ENCODE results near the gene THADA.
A peak's percentile ranks its signal among the peaks of the same experiment; 100 is the strongest.

Gene THADA

DNA sequence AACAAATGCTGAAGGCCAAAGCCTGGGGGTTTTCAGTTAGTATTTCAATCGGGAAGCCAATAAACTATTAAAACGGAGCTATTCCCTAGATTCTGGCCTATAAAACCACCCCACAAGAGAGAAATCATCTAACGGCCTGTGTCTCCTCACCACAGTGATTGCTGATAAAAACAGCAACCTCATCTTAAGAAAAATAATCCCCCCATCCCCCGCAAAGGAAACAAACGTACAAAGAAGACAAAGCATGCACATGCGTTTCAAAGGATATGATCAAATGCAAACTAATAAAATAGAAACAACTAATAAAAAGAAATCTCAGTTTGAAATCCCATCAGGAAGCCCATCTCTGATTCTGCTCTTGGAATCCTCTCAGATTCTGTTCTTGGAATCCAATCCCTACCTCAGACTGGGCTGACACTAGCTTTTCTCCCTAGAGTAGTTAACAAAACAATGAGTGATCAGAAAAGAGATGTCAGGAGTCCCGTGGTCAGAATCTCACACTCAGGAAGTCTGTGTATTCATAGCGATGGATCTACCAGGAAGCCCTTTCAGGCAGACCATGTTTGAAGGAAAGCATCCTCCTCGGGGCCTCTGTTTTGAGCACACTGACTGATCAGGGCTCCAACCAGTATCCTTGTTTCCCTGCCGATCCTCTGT is 150.7 kb downstream of the THADA start:
- no peak for DNase-seq (ENCODE audit: low read depth in 2 of 2)

DNA sequence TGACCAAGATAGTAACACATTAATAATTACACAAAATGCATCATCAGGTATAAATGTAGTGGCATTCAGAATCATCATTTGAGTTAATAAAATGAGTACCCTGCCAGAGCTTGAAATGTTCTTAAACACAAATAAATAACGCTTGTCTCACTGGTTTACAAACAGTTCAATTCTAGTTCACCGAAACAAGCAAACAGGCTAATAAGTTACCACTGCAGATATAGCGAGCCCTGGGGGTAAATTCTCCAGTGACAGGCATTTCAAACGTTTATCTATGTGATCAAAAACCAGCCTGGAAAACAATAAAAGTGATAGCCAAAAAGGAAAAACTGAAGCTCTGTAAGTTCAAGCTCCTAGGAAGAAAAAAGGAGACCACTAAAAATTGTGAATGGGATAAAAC is 152.6 kb downstream of the THADA start:
- DNase-seq (ENCODE audit: low read depth in 2 of 2), result no peak

DNA sequence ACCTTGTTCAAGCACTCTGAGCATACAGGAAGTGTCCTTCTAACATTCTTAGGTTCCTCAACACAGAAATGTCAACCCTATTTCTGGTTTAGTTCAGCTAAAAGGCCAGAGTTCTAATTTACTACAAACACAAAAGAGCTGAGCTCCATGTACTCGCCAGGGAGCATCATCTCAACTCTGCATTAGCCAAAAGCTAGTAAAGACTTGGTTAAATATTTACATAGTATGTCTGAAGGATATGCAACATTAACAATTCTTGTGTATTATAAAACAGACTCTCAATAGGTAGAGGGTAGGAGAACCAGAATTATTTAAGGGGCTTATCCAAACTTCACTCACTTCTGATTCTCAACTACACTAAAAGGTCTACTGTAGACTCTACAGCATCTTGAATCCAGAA is 154.6 kb downstream of the THADA start:
- DNase-seq (ENCODE audit: low read depth in 2 of 2), result no peak

DNA sequence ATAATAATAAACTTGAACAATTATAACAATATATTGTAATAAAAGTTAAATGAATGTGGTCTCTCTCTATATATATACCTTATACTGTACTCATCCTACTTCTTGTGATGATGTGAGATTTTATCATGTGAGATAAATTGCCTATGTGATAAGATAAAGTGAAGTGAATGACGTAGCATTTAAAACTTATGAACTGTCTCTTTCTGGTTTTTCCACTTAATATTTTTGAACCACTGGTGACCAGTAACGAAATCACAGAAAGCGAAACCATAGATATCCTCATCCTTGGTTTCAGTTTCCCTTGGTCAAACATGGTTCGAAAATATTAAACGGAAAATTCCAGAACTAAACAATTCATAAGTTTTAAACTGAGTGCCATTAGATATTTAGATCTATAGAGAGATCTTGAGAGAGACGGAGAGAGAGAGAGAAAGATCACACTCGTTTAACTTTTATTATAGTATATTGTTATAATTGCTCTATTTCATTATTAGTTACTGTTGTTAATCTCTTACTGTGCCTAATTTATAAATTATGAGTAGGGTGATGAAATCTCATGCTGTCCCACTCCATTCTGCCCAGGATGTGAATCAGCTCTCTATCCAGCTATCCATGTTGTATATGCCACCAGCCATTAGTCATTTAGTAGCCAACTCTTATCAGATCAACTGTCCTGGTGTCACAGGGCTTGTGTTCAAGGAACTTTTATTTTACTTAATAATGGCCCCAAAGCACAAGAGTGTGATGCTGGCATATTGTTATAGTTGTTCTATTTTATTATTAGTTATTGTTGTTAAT is 156.8 kb downstream of the THADA start:
- DNase-seq (ENCODE audit: low read depth in 2 of 2), result no peak

DNA sequence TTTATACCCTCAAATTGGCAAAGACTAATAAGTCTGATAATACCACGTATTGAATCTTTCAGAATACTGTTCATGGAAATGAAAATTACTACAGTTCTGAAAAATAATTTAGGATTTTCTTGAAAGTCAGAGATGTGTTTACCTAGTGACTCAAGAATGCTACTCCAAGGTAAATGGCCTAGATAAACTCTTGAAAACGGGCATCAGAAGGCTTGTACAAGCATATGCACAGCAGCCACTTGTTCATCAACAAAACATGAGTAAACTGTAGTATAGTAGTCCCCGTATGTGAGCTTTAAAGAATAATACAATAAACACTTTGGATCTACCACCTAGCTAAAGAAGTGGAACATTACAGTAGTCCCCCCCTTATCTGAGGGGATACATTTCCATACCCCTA is 157.5 kb downstream of the THADA start:
- no peak for DNase-seq (ENCODE audit: low read depth in 2 of 2)

DNA sequence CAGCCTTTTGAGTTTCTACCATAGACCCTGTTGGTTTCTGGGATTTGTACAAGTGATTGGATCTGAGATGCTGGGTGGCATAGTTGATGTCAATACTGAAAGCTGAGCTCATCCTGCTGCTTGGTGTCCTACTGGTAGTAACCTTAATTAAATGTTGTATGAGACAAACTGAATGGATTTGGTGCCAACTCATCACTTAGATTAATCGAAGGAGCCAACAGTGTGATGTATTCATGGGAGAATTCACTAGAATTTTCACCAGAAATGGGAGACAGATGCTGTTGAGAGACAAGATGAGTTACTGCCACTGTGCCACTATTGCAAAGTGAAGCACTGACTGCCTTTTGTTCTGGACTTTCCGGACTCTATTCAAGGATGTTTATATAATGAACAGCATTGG is 158.5 kb downstream of the THADA start:
- no peak for DNase-seq (ENCODE audit: low read depth in 2 of 2)

- DNase-seq (ENCODE audit: low read depth in 2 of 2), result no peak
Observed at GRCh38 chr2:43436431-43436830, 159.4 kb downstream of the THADA start.

DNA sequence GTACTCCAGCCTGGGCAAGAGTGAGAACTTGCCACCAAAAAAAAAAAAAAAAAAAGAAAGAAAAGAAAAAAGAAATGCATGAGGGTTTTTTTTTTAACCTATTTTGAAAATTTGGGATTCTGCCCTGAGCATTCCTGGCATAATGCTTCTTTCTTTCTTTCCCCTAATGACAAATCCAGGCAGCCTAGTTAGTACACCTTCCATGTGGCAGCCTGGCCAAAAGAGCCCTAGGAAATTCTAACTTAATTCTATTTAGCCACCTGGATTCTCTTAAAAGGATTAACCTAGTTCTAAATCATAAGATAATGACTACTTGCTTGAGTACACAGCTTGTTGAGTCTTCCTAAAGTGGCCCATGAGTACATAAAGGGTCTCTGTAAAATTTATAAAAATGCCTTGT is 160.1 kb downstream of the THADA start:
- DNase-seq (ENCODE audit: low read depth in 2 of 2), result no peak

GRCh38 chr2:43430489-43430888 is 165.3 kb downstream of the THADA start:
- no peak for DNase-seq (ENCODE audit: low read depth in 2 of 2)

DNA sequence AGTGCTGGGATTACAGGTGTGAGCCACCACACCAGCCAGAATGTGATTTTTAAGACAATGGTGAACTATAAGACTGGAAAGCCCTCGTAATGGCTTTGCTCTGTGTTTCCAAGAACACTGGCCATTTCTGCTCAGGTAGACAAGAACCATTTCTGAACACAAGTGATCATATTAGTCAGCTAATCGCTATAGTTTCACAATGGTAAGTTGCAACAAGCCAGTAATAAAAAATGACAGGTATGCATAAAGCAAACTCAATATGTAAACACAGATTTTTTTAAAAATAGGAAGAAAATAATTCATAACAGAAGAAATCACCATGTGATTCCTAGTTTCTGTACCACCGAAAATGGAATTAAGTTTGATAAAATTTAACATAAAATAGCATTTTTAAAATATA is 166.5 kb downstream of the THADA start:
- DNase-seq (ENCODE audit: low read depth in 2 of 2), result no peak

GRCh38 chr2:43427032-43427424 is 168.8 kb downstream of the THADA start:
- no peak for DNase-seq (ENCODE audit: low read depth in 2 of 2)

GRCh38 chr2:43426305-43427031 is 169.4 kb downstream of the THADA start:
- peak; percentile 24 to 36 for DNase-seq (ENCODE audit: low read depth in 2 of 2)

GRCh38 chr2:43425659-43426058 is 170.2 kb downstream of the THADA start:
- no peak for DNase-seq (ENCODE audit: low read depth in 2 of 2)

DNA sequence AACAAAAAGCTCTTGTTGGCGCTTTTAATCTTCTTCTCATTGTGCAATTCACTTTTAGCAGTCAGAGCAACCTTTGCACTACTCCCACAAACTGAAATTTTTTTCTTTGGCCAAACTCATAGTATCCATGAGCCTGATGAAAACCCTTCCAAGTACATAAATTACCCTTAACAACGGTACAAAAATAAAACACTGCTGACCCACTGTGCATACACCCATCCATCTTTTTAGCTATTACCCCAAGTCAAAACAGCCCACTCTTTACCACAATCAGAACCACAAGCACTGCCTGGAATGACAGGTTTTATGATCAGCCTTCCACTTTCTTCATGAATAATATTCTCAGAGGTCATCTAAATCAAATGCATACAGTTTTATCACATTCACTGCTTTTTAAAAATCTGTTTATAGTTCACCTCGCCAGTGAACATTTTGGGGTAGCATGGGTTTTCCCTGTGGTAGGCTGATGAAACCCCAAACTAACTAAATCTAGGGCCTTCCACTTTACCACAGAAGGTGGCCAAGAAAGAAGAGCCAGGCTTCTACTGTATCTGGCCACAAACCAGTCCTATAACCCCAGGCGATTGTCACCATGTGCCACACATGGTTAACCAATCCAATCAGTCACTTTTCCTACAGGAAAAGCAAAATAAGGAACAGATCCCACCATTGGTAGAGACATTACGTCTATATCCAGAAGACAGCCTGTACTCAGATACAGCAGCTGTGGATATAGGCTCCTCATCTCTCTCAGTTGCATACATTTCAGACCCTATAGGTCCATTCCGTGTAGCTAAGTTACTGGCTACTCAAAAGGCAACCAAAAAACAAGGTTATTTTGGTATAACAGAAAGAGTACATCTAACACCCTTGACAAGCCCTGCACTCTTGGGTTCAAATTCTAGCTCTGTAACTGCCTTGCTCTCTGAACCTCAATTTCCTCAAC is 171.3 kb downstream of the THADA start:
- no peak for DNase-seq (ENCODE audit: low read depth in 2 of 2)

GRCh38 chr2:43423941-43424261 is 171.9 kb downstream of the THADA start:
- no peak for DNase-seq (ENCODE audit: low read depth in 2 of 2)

DNA sequence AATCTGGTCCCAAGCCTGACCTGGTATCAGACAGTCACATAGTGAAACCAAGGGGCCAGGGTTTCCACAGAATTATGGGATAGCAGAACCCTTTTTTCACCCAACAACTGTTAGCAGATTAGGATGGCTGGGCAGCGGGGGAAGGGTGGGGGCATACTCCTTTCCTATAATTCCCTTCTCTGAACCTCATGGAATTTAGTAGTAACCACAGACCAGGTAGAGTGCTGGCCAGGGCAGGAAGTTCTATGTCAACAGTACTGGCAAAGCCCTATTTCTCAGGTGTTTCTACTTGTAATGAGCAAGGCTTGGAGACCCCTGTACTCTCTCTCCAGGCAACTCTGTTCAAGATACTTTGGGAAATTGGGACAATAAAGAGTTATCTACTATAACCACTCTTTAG is 174.6 kb downstream of the THADA start:
- no peak for DNase-seq (ENCODE audit: low read depth in 2 of 2)

GRCh38 chr2:43420389-43420801 is 175.4 kb downstream of the THADA start:
- DNase-seq (ENCODE audit: low read depth in 2 of 2), result no peak

GRCh38 chr2:43419876-43420275 is 176.0 kb downstream of the THADA start:
- DNase-seq (ENCODE audit: low read depth in 2 of 2), result no peak

DNA sequence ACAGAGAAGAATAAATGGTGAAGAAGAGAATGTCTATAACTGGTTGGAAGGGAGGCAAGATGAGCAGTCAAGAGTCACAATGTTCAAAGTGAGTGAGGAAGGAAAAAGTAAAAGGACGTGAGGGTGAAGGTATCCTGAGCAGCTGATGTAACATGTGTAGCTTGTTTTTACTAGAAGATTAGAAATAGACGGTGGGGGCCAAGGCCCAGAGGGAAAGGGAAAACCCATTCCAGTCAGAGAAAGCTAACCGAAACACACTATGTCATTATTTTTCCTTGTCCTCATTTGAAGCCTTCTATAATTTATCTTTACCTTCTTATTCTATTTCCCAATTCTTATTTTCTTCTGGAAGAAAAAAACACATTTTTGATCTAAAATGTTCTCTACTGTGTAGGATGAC is 176.6 kb downstream of the THADA start:
- no peak for DNase-seq (ENCODE audit: low read depth in 2 of 2)

GRCh38 chr2:43418680-43419079 is 177.2 kb downstream of the THADA start:
- no peak for DNase-seq (ENCODE audit: low read depth in 2 of 2)

DNA sequence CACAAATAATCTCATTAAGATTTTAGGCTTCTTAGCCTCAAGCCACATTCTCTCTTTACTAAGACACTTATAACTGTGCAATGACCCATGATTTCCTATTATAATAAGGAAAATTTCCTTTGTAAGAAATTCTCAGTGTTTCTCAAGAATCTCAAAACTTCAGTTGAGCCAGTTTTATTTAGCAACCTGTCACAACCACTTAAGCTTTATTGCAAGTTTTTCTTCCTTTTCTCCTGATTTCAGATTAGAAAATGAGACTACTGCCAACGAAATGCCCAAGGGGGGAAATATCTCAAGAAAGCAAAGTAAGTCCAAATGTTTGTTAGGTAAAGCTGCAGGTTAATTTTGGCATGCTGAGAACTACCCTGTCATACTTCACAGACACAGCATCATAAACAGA is 178.5 kb downstream of the THADA start:
- no peak for DNase-seq (ENCODE audit: low read depth in 2 of 2)

GRCh38 chr2:43415592-43415991 is 180.2 kb downstream of the THADA start:
- no peak for DNase-seq (ENCODE audit: low read depth in 2 of 2)

Data from stimulated activated CD4-positive, alpha-beta T cell treated with anti-CD3 and anti-CD28 coated beads, Interleukin-1b, Interleukin-23, amount 100 ng/mL, for 4 hours (primary cell).